GM10266 (cell line): ENCODE data around the gene HOXA13.
A peak's percentile ranks its signal among the peaks of the same experiment; 100 is the strongest.

ENCODE experiments used
- DNase-seq: peaks from one replicate; pipeline ENCODE4 v3.0.0; 2012; ENCODE audit errors: extremely low spot score
- CTCF ChIP-seq: IDR thresholded peaks from 2 replicates; pipeline ENCODE4 v1.5.1; 2012; ENCODE audit warnings: mild to moderate bottlenecking, low read depth; ENCODE audit not compliant: control insufficient read depth, insufficient read depth; ENCODE audit errors: missing control alignments

The HOXA13 gene

DNA sequence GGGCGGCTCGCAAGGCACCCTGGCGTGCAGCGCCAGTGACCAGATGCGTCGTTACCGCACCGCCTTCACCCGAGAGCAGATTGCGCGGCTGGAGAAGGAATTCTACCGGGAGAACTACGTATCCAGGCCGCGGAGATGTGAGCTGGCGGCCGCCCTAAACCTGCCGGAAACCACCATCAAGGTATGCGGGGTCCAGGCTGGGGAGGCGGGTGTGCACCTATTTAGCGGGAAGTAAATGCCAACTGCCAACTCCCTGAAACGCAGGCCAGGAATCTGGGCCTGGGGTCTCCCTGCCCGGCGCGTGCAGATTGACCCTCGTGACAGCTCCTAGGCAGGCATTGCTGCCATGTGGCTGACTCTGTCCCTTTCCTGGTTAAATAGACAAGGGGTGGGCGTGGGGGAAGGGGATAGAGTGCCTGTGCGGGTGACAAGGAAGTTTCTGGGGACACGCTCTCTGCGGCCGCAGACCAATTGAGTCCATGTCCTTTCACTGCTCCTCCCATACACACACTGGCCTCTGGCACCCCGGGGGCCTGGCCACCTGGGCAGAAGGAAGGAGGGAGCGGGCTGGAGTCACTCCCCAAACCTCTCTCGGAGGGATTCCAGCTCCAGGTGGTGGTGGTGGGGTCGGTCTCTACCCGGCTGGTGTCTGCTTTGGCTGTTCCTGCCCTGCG is 45.4 kb upstream of the HOXA13 start:
- peak; percentile 23 for DNase-seq
- TF ChIP-seq CTCF: no peak

DNA sequence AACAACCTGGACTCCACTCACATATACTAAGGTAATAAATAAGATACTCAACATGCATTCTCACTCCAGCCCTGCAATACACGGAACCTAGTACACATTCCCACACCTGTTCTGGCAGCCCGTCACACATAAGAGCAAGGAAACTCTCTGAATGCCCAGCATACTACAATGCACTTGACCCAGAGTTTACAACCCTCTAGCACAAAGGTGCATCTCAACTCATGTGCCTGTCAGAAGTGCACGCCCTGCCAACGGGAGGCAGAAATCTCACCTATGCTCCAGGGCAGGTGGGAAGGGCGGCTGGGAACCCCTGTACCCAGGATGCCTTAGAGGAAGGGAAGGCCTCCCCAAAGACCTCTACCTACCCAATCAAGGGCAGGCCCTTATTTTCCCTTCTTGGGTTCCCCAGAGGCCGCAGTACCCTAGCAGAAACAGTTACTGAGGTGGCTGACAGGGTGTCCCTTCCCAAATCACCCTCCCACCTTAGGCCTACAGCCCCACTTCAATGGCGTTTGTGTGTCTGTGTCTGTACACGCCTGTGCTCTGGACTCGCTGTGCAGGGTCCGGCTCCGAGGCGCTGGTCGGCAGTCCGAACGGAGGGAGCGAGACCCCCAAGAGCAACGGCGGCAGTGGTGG is 44.7 kb upstream of the HOXA13 start:
- peak; percentile 25 for DNase-seq
- no peak for TF ChIP-seq CTCF

- peak; percentile 27 for DNase-seq
- TF ChIP-seq CTCF: no peak
Observed at GRCh38 chr7:27243340-27244163, 43.7 kb upstream of the HOXA13 start.

DNA sequence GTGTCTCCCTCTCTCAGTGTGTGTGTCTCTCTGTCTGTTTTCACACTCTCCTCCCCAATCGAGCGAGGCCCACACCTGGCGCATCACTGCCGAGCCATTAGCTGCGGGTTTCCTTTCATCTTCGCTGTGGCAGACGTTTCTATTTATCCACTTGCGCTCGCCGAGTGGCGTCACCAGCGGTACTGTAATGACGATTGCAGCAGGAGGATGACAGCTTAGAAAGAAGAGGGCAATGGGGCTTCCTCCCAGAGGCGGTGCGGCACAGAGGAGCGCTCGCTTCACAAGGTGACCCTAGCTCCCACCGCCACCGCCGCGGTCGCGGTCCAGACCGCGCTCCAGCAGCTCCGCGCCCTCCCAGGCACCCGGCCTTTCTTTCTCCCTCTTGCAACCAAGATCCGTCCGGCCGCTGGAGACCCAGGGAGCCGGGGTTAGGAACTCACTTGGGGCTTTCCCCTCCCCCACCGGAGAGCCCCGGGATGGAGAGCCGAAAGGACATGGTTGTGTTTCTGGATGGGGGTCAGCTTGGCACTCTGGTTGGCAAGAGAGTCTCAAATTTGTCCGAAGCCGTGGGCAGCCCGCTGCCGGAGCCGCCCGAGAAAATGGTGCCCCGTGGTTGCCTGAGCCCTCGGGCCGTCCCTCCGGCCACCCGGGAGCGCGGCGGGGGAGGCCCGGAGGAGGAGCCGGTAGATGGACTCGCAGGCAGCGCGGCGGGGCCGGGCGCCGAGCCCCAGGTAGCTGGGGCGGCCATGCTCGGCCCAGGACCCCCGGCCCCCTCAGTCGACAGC is 42.9 kb upstream of the HOXA13 start, which contains the start of gene EVX1:
Gene EVX1 (plus strand): TSS at position 248 of the 785 bp plus-strand sequence. CDS start 229 bp downstream, at position 477.
- DNase-seq: peak; percentile 25
- TF ChIP-seq CTCF: no peak

- no peak for DNase-seq
- TF ChIP-seq CTCF: no peak
Observed at GRCh38 chr7:27242154-27242553, 42.3 kb upstream of the HOXA13 start.

- no peak for TF ChIP-seq CTCF
- peak; percentile 24 for DNase-seq
Observed at GRCh38 chr7:27241189-27242056, 41.5 kb upstream of the HOXA13 start.
